ENCODE measurements around the gene RBBP8NL. TPM values are rescaled to one million over a fixed set of nuclear protein-coding genes. Genes with fewer than 3 reads are reported as not detected.

RBBP8NL gene
- total RNA-seq, 1 experiment from 2014 or later = 39.2 TPM

GRCh38 chr20:62459488-62459887 is 32.1 kb upstream of the RBBP8NL start:
- ChIA-PET POLR2A (no interaction called here), CTCF (no interaction called here)
- TF ChIP-seq CTCF (IDR thresholded peaks at IDR 0.05; ENCODE audit: insufficient read depth in 1 of 2, low read depth in 1 of 2, low read length in 1 of 2, severe bottlenecking in 1 of 2, unreplicated experiment in 1 of 2) = no peak
- no peak overlapping the region for H3K27ac Mint-ChIP-seq (ENCODE audit: unreplicated experiment)
- peaks cover 29% of the 10 kb centered on the region for H3K4me1 ChIP-seq
- no peaks in the 10 kb centered on the region for H3K27me3 ChIP-seq (replicated peaks; ENCODE audit: control insufficient read depth, insufficient read depth, low read length)
- no peaks in the 10 kb centered on the region for H3K9me3 Mint-ChIP-seq (ENCODE audit: unreplicated experiment)
- BruUV-seq (replicated peaks) = no TSS peak
- no peak overlapping the region for H3K4me3 Mint-ChIP-seq (ENCODE audit: unreplicated experiment)
- intact Hi-C loops (cut with micrococcal nuclease; ENCODE audit: unreplicated experiment) = no loop called here
- no peaks in the 10 kb centered on the region for H3K36me3 ChIP-seq (ENCODE audit: control insufficient read depth, insufficient read depth, low read length)
- DNase-seq = no peak
- H3K9me3 ChIP-seq = no peaks in the 10 kb centered on the region
- no peaks in the 10 kb centered on the region for H3K27me3 Mint-ChIP-seq (ENCODE audit: insufficient read depth, unreplicated experiment)
- H3K4me1 Mint-ChIP-seq (ENCODE audit: low read depth, unreplicated experiment) = peaks cover 13% of the 10 kb centered on the region
- no peaks in the 10 kb centered on the region for H3K36me3 Mint-ChIP-seq (ENCODE audit: insufficient read depth, unreplicated experiment)
- no peak overlapping the region for H3K4me3 ChIP-seq (ENCODE audit: low read depth, low read length)

- H3K4me3 ChIP-seq (ENCODE audit: low read depth, low read length) = no peak overlapping the region
- Mint-ChIP-seq H3K9me3 (ENCODE audit: unreplicated experiment) (no peaks in the 10 kb centered on the region), H3K4me3 (ENCODE audit: unreplicated experiment) (no peak overlapping the region), H3K27ac (ENCODE audit: unreplicated experiment) (peak overlapping the region; percentile 86), H3K27me3 (ENCODE audit: insufficient read depth, unreplicated experiment) (no peaks in the 10 kb centered on the region), H3K36me3 (ENCODE audit: insufficient read depth, unreplicated experiment) (no peaks in the 10 kb centered on the region), H3K4me1 (ENCODE audit: low read depth, unreplicated experiment) (peaks cover 13% of the 10 kb centered on the region)
- DNase-seq = no peak
- no peaks in the 10 kb centered on the region for H3K9me3 ChIP-seq
- ChIA-PET POLR2A (no interaction called here), CTCF (no interaction called here)
- peaks cover 29% of the 10 kb centered on the region for H3K4me1 ChIP-seq
- TF ChIP-seq CTCF (IDR thresholded peaks at IDR 0.05; ENCODE audit: insufficient read depth in 1 of 2, low read depth in 1 of 2, low read length in 1 of 2, severe bottlenecking in 1 of 2, unreplicated experiment in 1 of 2) = no peak
- H3K36me3 ChIP-seq (ENCODE audit: control insufficient read depth, insufficient read depth, low read length) = no peaks in the 10 kb centered on the region
- intact Hi-C loops (cut with micrococcal nuclease; ENCODE audit: unreplicated experiment) = no loop called here
- no peaks in the 10 kb centered on the region for H3K27me3 ChIP-seq (replicated peaks; ENCODE audit: control insufficient read depth, insufficient read depth, low read length)
- BruUV-seq (replicated peaks) = no TSS peak
Measured at GRCh38 chr20:62458275-62459251, 31.2 kb upstream of the RBBP8NL start.

- peak overlapping the region; percentile 86 for H3K27ac Mint-ChIP-seq (ENCODE audit: unreplicated experiment)
- H3K4me1 Mint-ChIP-seq (ENCODE audit: low read depth, unreplicated experiment) = peaks cover 13% of the 10 kb centered on the region
- H3K27me3 ChIP-seq (replicated peaks; ENCODE audit: control insufficient read depth, insufficient read depth, low read length) = no peaks in the 10 kb centered on the region
- no peaks in the 10 kb centered on the region for H3K9me3 Mint-ChIP-seq (ENCODE audit: unreplicated experiment)
- no peaks in the 10 kb centered on the region for H3K36me3 Mint-ChIP-seq (ENCODE audit: insufficient read depth, unreplicated experiment)
- CTCF ChIA-PET = interaction anchor here (1.0 kb wide), 1 partner anchor 166 kb away, joined by 5 read pairs; no protein-coding TSS in a partner anchor
- no peaks in the 10 kb centered on the region for H3K27me3 Mint-ChIP-seq (ENCODE audit: insufficient read depth, unreplicated experiment)
- H3K4me3 Mint-ChIP-seq (ENCODE audit: unreplicated experiment) = no peak overlapping the region
- no peak for TF ChIP-seq CTCF (IDR thresholded peaks at IDR 0.05; ENCODE audit: insufficient read depth in 1 of 2, low read depth in 1 of 2, low read length in 1 of 2, severe bottlenecking in 1 of 2, unreplicated experiment in 1 of 2)
- no peak overlapping the region for H3K4me3 ChIP-seq (ENCODE audit: low read depth, low read length)
- H3K9me3 ChIP-seq = no peaks in the 10 kb centered on the region
- no peak for DNase-seq
- no TSS peak for BruUV-seq (replicated peaks)
- intact Hi-C loops (cut with micrococcal nuclease; ENCODE audit: unreplicated experiment) = no loop called here
- peaks cover 32% of the 10 kb centered on the region for H3K4me1 ChIP-seq
- POLR2A ChIA-PET = no interaction called here
- no peaks in the 10 kb centered on the region for H3K36me3 ChIP-seq (ENCODE audit: control insufficient read depth, insufficient read depth, low read length)
Measured at GRCh38 chr20:62457831-62458230, 30.5 kb upstream of the RBBP8NL start.
